Measurements from ENCODE around the gene PSTPIP1.

GRCh38 chr15:77002436-77002835 lies 7.5 kb downstream of the PSTPIP1 start:
- no peak for TF ChIP-seq MAX (IDR thresholded peaks at IDR 0.05)
- TF ChIP-seq CEBPB (IDR thresholded peaks at IDR 0.05), result no peak
- TF ChIP-seq CTCF (IDR thresholded peaks at IDR 0.05), result no peak
- no peak for TF ChIP-seq POLR2A (IDR thresholded peaks at IDR 0.05; ENCODE audit: low read length)
- TF ChIP-seq CHD2 (IDR thresholded peaks at IDR 0.05; ENCODE audit: low read length, partially characterized antibody), result no peak
- no peak for TF ChIP-seq TP53 (CRISPR knock-in tag; IDR thresholded peaks at IDR 0.05)
- TF ChIP-seq HES2 (IDR thresholded peaks at IDR 0.05), result no peak
- no peak for TF ChIP-seq MYC (IDR thresholded peaks at IDR 0.05; ENCODE audit: borderline replicate concordance, low read length)
- TF ChIP-seq PHF8 (IDR thresholded peaks at IDR 0.05; ENCODE audit: borderline replicate concordance, low read depth), result no peak
